Liver (tissue), 3 donors: ENCODE data around the gene MUL1.

ENCODE experiments used
- ATF3 ChIP-seq: IDR thresholded peaks from 2 replicates; pipeline ENCODE4 v1.6.1; 2016; ENCODE audit warnings: antibody characterized with exemption
- EGR1 ChIP-seq, 2 donors: IDR thresholded peaks; 2 replicates each; pipeline ENCODE4 v1.6.1; 2016 to 2018; ENCODE audit warnings: antibody characterized with exemption in 2 of 2, low read depth in 2 of 2
- FOXA1 ChIP-seq: IDR thresholded peaks from 2 replicates; pipeline ENCODE4 v1.6.1; 2016; ENCODE audit warnings: antibody characterized with exemption
- GABPA ChIP-seq, 2 donors: IDR thresholded peaks in 1 of 2; conservative IDR thresholded peaks in 1 of 2; 2 replicates each; pipeline ENCODE4 v1.6.1; 2016; ENCODE audit warnings: antibody characterized with exemption in 2 of 2, mild to moderate bottlenecking in 1 of 2, moderate library complexity in 1 of 2
- HNF4A ChIP-seq, 2 donors: conservative IDR thresholded peaks; 2 replicates each; pipeline ENCODE4 v1.6.1; 2016; ENCODE audit warnings: antibody characterized with exemption in 2 of 2, mild to moderate bottlenecking in 2 of 2
- RAD21 ChIP-seq, 2 donors: IDR thresholded peaks; 2 replicates each; pipeline ENCODE4 v1.6.1; 2016; ENCODE audit warnings: antibody characterized with exemption in 2 of 2, mild to moderate bottlenecking in 2 of 2
- RXRA ChIP-seq, 2 donors: IDR thresholded peaks; 2 replicates each; pipeline ENCODE4 v1.6.1; 2017 to 2018; ENCODE audit warnings: antibody characterized with exemption in 2 of 2, mild to moderate bottlenecking in 1 of 2
- TAF1 ChIP-seq: conservative IDR thresholded peaks from 2 replicates; pipeline ENCODE4 v1.6.1; 2016; ENCODE audit warnings: antibody characterized with exemption, mild to moderate bottlenecking
- ZBTB33 ChIP-seq: IDR thresholded peaks from 2 replicates; pipeline ENCODE4 v1.6.1; 2016; ENCODE audit warnings: antibody characterized with exemption
- TF ChIP-seq, protein P1 (sequence below): fragments of 150-350 bp; IDR thresholded peaks from 2 replicates; pipeline ENCODE4 v1.5.1; 2017; ENCODE audit warnings: improper control_type of control experiment, low read depth, low read length; ENCODE audit not compliant: missing input control
- donor health status: healthy.
- donor health status: healthy.

GRCh38 chr1:20484519-20485462, 23.2 kb downstream of the MUL1 start:
- TF ChIP-seq, protein P1, sequence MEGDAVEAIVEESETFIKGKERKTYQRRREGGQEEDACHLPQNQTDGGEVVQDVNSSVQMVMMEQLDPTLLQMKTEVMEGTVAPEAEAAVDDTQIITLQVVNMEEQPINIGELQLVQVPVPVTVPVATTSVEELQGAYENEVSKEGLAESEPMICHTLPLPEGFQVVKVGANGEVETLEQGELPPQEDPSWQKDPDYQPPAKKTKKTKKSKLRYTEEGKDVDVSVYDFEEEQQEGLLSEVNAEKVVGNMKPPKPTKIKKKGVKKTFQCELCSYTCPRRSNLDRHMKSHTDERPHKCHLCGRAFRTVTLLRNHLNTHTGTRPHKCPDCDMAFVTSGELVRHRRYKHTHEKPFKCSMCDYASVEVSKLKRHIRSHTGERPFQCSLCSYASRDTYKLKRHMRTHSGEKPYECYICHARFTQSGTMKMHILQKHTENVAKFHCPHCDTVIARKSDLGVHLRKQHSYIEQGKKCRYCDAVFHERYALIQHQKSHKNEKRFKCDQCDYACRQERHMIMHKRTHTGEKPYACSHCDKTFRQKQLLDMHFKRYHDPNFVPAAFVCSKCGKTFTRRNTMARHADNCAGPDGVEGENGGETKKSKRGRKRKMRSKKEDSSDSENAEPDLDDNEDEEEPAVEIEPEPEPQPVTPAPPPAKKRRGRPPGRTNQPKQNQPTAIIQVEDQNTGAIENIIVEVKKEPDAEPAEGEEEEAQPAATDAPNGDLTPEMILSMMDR, result no peak
- no peak for TF ChIP-seq RAD21 (IDR thresholded peaks at IDR 0.05)
- TF ChIP-seq HNF4A (conservative IDR thresholded peaks at IDR 0.05), result no peak
- TF ChIP-seq GABPA (IDR thresholded peaks at IDR 0.05 in 1 of 2, conservative IDR thresholded peaks at IDR 0.05 in 1 of 2), result no peak
- no peak for TF ChIP-seq TAF1
- TF ChIP-seq ZBTB33, result no peak
- TF ChIP-seq RXRA (IDR thresholded peaks at IDR 0.05), result no peak
- no peak for TF ChIP-seq ATF3
- TF ChIP-seq FOXA1, result no peak
- no peak for TF ChIP-seq EGR1 (IDR thresholded peaks at IDR 0.05; ENCODE audit: low read depth in 2 of 2)
